Liver (tissue), 3 donors: ENCODE data around the gene PTPRD.

Source experiments
- ATF3 ChIP-seq: IDR thresholded peaks from 2 replicates; pipeline ENCODE4 v1.6.1; 2016; ENCODE audit warnings: antibody characterized with exemption
- GABPA ChIP-seq, 2 donors: IDR thresholded peaks in 1 of 2; conservative IDR thresholded peaks in 1 of 2; 2 replicates each; pipeline ENCODE4 v1.6.1; 2016; ENCODE audit warnings: antibody characterized with exemption in 2 of 2, mild to moderate bottlenecking in 1 of 2, moderate library complexity in 1 of 2
- MAX ChIP-seq: IDR thresholded peaks from 2 replicates; pipeline ENCODE4 v1.6.1; 2016; ENCODE audit warnings: antibody characterized with exemption
- RAD21 ChIP-seq, 2 donors: IDR thresholded peaks; 2 replicates each; pipeline ENCODE4 v1.6.1; 2016; ENCODE audit warnings: antibody characterized with exemption in 2 of 2, mild to moderate bottlenecking in 2 of 2
- RXRA ChIP-seq, 2 donors: IDR thresholded peaks; 2 replicates each; pipeline ENCODE4 v1.6.1; 2017 to 2018; ENCODE audit warnings: antibody characterized with exemption in 2 of 2, mild to moderate bottlenecking in 1 of 2
- SP1 ChIP-seq: IDR thresholded peaks from 2 replicates; pipeline ENCODE4 v1.6.1; 2018; ENCODE audit warnings: antibody characterized with exemption, mild to moderate bottlenecking
- YY1 ChIP-seq: IDR thresholded peaks from 2 replicates; pipeline ENCODE4 v1.6.1; 2016; ENCODE audit warnings: antibody characterized with exemption, mild to moderate bottlenecking
- TF ChIP-seq, protein P1 (sequence below): fragments of 150-350 bp; IDR thresholded peaks from 2 replicates; pipeline ENCODE4 v1.5.1; 2017; ENCODE audit warnings: improper control_type of control experiment, low read depth, low read length; ENCODE audit not compliant: missing input control
- donor health status: healthy.
- donor health status: healthy.

DNA sequence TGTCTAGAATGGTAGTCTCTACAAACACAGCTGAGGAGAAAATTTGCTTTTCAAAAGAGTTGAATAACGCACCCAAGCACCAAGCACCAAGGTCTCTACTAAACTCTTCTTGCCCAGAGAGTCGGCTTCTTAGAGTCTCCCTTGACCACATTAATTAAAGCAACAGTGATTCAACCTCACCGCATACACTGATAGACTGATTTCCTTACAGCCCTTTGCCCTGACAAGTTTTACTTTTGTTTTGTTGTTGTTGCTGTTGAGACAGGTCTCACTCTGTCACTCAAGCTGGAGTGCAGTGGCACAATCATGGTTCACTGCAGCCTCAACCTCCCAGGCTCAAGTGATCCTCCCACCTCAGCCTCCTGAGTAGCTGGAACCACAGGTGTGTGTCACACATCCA, 1777.5 kb downstream of the PTPRD start:
- TF ChIP-seq MAX = no peak
- TF ChIP-seq, protein P1, sequence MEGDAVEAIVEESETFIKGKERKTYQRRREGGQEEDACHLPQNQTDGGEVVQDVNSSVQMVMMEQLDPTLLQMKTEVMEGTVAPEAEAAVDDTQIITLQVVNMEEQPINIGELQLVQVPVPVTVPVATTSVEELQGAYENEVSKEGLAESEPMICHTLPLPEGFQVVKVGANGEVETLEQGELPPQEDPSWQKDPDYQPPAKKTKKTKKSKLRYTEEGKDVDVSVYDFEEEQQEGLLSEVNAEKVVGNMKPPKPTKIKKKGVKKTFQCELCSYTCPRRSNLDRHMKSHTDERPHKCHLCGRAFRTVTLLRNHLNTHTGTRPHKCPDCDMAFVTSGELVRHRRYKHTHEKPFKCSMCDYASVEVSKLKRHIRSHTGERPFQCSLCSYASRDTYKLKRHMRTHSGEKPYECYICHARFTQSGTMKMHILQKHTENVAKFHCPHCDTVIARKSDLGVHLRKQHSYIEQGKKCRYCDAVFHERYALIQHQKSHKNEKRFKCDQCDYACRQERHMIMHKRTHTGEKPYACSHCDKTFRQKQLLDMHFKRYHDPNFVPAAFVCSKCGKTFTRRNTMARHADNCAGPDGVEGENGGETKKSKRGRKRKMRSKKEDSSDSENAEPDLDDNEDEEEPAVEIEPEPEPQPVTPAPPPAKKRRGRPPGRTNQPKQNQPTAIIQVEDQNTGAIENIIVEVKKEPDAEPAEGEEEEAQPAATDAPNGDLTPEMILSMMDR = no peak
- TF ChIP-seq YY1 = no peak
- no peak for TF ChIP-seq GABPA (IDR thresholded peaks at IDR 0.05 in 1 of 2, conservative IDR thresholded peaks at IDR 0.05 in 1 of 2)
- no peak for TF ChIP-seq RXRA (IDR thresholded peaks at IDR 0.05)
- TF ChIP-seq SP1 = no peak
- no peak for TF ChIP-seq RAD21 (IDR thresholded peaks at IDR 0.05)
- TF ChIP-seq ATF3 = no peak
